ENCODE results near the gene ZNF701. TPM values are rescaled to one million over a fixed set of nuclear protein-coding genes. Genes with fewer than 3 reads are reported as not detected.
A peak's percentile ranks its signal among the peaks of the same experiment; 100 is the strongest.
"Not testable (repeated sequence)": the region's sequence is repeated elsewhere in the genome, so short reads cannot be mapped to it uniquely, and the experiment has no call there.

Gene ZNF701
- total RNA-seq, 4 donors from 2014 or later: 10.8 to 16.8 (median 11.8) TPM

DNA sequence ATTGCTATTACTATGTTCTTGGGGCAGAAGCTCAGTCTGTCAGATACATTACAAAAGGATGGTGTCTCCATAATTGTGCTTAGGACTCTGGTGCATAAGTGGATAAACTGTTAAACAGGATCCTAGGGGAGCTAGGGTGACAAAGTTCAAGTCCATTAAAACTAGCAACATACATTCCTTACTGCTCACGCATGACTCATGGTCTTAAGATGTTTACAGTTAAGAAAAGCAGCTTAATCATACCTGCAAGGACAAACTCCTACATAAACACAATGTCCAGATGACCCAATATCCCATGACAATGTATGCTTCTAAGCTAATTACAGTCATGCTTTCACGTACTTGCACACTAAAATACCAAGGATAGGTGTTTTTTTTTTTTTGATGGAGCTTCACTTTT is 3.5 kb upstream of the ZNF701 start:
- no peak overlapping the region for H3K4me3 ChIP-seq
- WGBS, 2 donors (ENCODE audit: low coverage in 1 of 2): 71 to 79% methylated on average over 2 of the region's 2 CpGs
- no peak overlapping the region for H3K27ac ChIP-seq

DNA sequence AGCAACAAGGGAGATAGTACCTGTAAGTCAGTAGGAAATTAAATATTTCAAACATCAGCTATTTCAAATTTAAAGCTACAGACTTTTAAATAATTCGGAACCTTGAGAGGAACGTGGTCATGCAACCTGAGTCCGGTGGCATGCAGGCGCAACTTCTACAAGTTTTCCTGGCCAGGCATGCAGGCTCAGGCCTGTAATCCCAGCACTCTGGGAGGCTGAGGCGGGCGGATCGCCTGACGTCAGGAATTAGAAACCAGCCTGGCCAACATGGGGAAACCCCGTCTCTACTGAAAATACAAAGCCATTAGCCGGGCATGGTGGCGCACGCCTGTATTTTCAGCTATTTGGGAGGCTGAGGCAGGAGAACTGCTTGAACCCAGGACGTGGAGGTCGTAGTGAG is 2.2 kb upstream of the ZNF701 start:
- Histone ChIP-seq H3K9me3 (no peaks in the 10 kb centered on the region), H3K4me1 (peaks cover 0 to 27% (median 4%) of the 10 kb centered on the region in 3 donors), H3K27me3 (no peaks in the 10 kb centered on the region), H3K36me3 (peaks cover 0 to 28% of the 10 kb centered on the region in 2 donors), H3K4me3 (no peak overlapping the region), H3K27ac (no peak overlapping the region)
- TF ChIP-seq, protein P1, sequence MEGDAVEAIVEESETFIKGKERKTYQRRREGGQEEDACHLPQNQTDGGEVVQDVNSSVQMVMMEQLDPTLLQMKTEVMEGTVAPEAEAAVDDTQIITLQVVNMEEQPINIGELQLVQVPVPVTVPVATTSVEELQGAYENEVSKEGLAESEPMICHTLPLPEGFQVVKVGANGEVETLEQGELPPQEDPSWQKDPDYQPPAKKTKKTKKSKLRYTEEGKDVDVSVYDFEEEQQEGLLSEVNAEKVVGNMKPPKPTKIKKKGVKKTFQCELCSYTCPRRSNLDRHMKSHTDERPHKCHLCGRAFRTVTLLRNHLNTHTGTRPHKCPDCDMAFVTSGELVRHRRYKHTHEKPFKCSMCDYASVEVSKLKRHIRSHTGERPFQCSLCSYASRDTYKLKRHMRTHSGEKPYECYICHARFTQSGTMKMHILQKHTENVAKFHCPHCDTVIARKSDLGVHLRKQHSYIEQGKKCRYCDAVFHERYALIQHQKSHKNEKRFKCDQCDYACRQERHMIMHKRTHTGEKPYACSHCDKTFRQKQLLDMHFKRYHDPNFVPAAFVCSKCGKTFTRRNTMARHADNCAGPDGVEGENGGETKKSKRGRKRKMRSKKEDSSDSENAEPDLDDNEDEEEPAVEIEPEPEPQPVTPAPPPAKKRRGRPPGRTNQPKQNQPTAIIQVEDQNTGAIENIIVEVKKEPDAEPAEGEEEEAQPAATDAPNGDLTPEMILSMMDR (IDR thresholded peaks at IDR 0.05): no peak
- TF ChIP-seq EP300 (IDR thresholded peaks at IDR 0.05) (no peak), POLR2A (IDR thresholded peaks at IDR 0.05) (no peak), POLR2AphosphoS5 (IDR thresholded peaks at IDR 0.05) (no peak)
- WGBS, 2 donors (ENCODE audit: low coverage in 1 of 2): 90 to 100% methylated on average over 4 to 5 of the region's 14 CpGs
- no peak for ATAC-seq

More for the DNA sequence above, 3.5 kb upstream of the ZNF701 start:
- H3K9me3 ChIP-seq: no peaks in the 10 kb centered on the region
- no peak for ATAC-seq
- H3K36me3 ChIP-seq: peaks cover 0 to 34% of the 10 kb centered on the region in 2 donors
- H3K4me1 ChIP-seq: peaks cover 0 to 22% (median 4%) of the 10 kb centered on the region in 3 donors
- TF ChIP-seq POLR2A (IDR thresholded peaks at IDR 0.05): no peak
- no peak for TF ChIP-seq POLR2AphosphoS5 (IDR thresholded peaks at IDR 0.05)
- TF ChIP-seq, protein P1 (IDR thresholded peaks at IDR 0.05): no peak
- no peak for TF ChIP-seq EP300 (IDR thresholded peaks at IDR 0.05)
- no peaks in the 10 kb centered on the region for H3K27me3 ChIP-seq

DNA sequence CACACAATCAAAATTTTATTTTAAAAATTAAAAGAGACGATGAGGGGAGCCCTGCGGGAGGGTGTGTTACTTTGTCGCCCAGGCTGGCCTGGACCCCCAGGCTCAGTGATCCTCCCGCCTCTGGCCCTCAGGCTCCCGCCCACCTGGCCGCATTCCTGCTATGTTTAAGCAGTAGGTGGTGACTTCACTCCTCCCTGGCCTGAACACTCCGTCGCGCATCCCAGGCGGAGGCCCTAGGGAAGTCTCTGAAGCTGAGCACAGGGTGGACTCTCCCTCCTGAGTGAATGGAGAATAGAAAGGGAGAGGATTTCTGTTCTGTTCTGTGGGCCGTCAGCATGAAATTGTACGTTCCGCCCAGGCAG is 468 bp upstream of the ZNF701 start:
- H3K36me3 ChIP-seq: peaks cover 0 to 29% of the 10 kb centered on the region in 2 donors
- peak overlapping the region; percentile 75 to 84 for H3K4me3 ChIP-seq
- not testable (repeated sequence) for H3K9me3 ChIP-seq, H3K27me3 ChIP-seq
- WGBS, 2 donors (ENCODE audit: low coverage in 1 of 2): 2 to 7% methylated on average over 5 to 9 of the region's 13 CpGs
- peaks cover 0 to 27% (median 4%) of the 10 kb centered on the region in 3 donors for H3K4me1 ChIP-seq
- peak overlapping the region; percentile 68 to 88 (median 84) for H3K27ac ChIP-seq
- ATAC-seq: peak; percentile 62

DNA sequence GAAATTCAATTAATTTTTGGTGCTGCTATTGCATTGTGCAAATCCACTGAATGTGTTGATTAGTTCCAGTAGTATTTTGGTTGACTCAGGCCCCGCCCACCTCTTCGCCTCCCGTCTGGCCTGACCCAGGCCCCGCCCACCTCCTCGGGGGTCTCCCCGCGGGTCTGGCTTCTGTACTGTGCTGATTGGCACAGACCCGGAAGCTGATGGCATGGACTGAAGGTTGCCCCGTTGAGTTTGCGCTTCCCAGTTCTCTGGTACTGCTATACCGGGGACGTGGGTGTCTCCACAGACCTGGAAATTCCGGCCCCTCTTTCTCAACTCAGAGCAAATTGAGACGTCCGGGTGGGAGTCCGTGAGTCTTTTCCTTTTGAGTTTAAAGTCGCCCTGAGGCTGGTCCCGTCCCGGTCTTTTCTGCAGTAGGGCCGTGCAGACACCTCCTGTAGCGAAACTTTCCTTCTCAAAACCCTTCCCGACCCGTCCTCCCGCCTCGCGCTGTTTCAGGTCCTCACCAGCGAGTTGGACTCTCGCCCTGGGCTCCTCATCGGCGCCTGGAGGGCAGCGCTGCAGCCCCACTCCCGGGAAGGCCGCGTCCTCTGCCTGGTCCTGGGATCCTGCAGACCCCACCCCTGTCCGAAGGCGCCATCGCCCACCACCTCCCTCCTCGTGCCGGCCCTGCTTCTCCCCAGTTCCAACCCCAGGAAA is 14.8 kb downstream of the ZNF701 start:
- ATAC-seq: no peak
- Histone ChIP-seq H3K4me3 (peak overlapping the region in 1 of 2 donors; percentile 42), H3K36me3 (peaks cover 0 to 62% of the 10 kb centered on the region in 2 donors), H3K4me1 (peaks cover 0 to 11% (median 0%) of the 10 kb centered on the region in 3 donors), H3K27me3 (no peaks in the 10 kb centered on the region), H3K27ac (peak overlapping the region in 1 of 4 donors; percentile 62), H3K9me3 (no peaks in the 10 kb centered on the region)
- WGBS, 2 donors (ENCODE audit: low coverage in 1 of 2): 39 to 72% methylated on average over 11 to 20 of the region's 39 CpGs
- TF ChIP-seq EP300 (IDR thresholded peaks at IDR 0.05) (no peak), POLR2AphosphoS5 (IDR thresholded peaks at IDR 0.05) (no peak), POLR2A (IDR thresholded peaks at IDR 0.05) (no peak)
- TF ChIP-seq, protein P1 (IDR thresholded peaks at IDR 0.05): no peak

DNA sequence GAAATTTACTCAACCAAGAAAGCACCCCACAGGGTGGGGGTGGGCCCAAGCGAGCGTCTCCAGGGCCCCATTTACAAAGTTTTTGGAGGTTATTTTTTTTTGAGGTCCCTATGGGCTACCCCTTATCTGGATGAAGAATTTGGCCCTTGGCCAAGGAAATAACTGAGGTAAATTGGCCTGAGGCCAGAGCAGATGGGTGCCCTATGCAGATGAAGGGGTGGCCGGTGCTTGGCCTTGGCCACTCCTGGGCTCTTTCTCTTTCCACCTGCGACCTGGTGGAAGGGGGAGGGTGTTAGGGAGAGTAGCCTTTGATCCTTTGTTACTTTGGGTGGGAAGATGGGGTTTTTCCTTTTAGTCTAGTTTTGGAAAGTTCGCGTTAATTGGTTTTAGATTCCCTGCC is 15.5 kb downstream of the ZNF701 start:
- peaks cover 0 to 60% of the 10 kb centered on the region in 2 donors for H3K36me3 ChIP-seq
- TF ChIP-seq POLR2AphosphoS5 (IDR thresholded peaks at IDR 0.05) (no peak), POLR2A (IDR thresholded peaks at IDR 0.05) (no peak), EP300 (IDR thresholded peaks at IDR 0.05) (no peak)
- TF ChIP-seq, protein P1 (IDR thresholded peaks at IDR 0.05): no peak
- ATAC-seq: no peak
- no peaks in the 10 kb centered on the region for H3K9me3 ChIP-seq
- peak overlapping the region in 1 of 4 donors; percentile 62 for H3K27ac ChIP-seq
- H3K4me3 ChIP-seq: peak overlapping the region in 1 of 2 donors; percentile 42
- H3K27me3 ChIP-seq: no peaks in the 10 kb centered on the region
- peaks cover 0 to 11% (median 0%) of the 10 kb centered on the region in 3 donors for H3K4me1 ChIP-seq
- WGBS, 2 donors (ENCODE audit: low coverage in 1 of 2): 81 to 96% methylated on average over 4 to 6 of the region's 6 CpGs
